Common myeloid progenitor, CD34-positive (primary cell): ENCODE measurements around the gene C2CD2.

ENCODE experiments used
- CTCF ChIA-PET: fragments of 350-600 bp; sonication (Branson Sonifier 250); formaldehyde crosslinking; loops from one replicate; lab custom pipeline; 2021; ENCODE audit warnings: antibody characterized with exemption; lab: Charles Lee
- POLR2A ChIA-PET: fragments of 350-600 bp; sonication (Branson Sonifier 250); formaldehyde crosslinking; loops from one replicate; lab custom pipeline; 2021; ENCODE audit warnings: antibody characterized with exemption; lab: Charles Lee
- DNase-seq, 3 donors: peaks; one replicate each; pipeline versions ENCODE4 v3.0.0 to v3.0.0-alpha.2; 2013
- H3K27ac ChIP-seq, 2 experiments: 1 replicate in 1 of 2; 2 replicates in 1 of 2; pipeline ENCODE4 v1.7.0; 2013; ENCODE audit warnings: inconsistent platforms in 2 of 2, low read length in 2 of 2, mild to moderate bottlenecking in 2 of 2, low read depth in 1 of 2, moderate library complexity in 1 of 2; ENCODE audit not compliant: severe bottlenecking in 2 of 2, insufficient read depth in 1 of 2, poor library complexity in 1 of 2
- H3K27me3 ChIP-seq, 5 experiments: replicated peaks in 2 of 5; 1 replicate in 3 of 5; 2 replicates in 2 of 5; pipeline versions ENCODE4 v1.6.1 to v1.7.0; 2013; ENCODE audit warnings: low read length in 4 of 5, mild to moderate bottlenecking in 2 of 5, moderate library complexity in 2 of 5, inconsistent platforms in 1 of 5; ENCODE audit not compliant: insufficient read depth in 5 of 5, control insufficient read depth in 4 of 5
- H3K36me3 ChIP-seq, 4 experiments: 1 replicate in 2 of 4; 2 replicates in 2 of 4; pipeline versions ENCODE4 v1.6.1 to v1.7.0; 2013; ENCODE audit warnings: low read length in 3 of 4, control low read depth in 1 of 4, mild to moderate bottlenecking in 1 of 4; ENCODE audit not compliant: control insufficient read depth in 4 of 4, insufficient read depth in 4 of 4
- H3K4me1 ChIP-seq, 4 experiments: 1 replicate in 3 of 4; 2 replicates in 1 of 4; pipeline versions ENCODE4 v1.6.1 to v1.7.1; 2013; ENCODE audit warnings: low read length in 3 of 4, mild to moderate bottlenecking in 3 of 4, control low read depth in 1 of 4, inconsistent platforms in 1 of 4, moderate library complexity in 1 of 4; ENCODE audit not compliant: control insufficient read depth in 4 of 4, insufficient read depth in 4 of 4; ENCODE audit errors: control extremely low read depth in 1 of 4
- H3K4me3 ChIP-seq, 7 experiments: 1 replicate in 4 of 7; 2 replicates in 3 of 7; pipeline versions ENCODE4 v1.5.1 to v1.7.0; 2013; ENCODE audit warnings: mild to moderate bottlenecking in 7 of 7, low read length in 6 of 7, moderate library complexity in 6 of 7, inconsistent platforms in 2 of 7, low read depth in 2 of 7, control low read depth in 1 of 7; ENCODE audit not compliant: insufficient read depth in 4 of 7, control insufficient read depth in 1 of 7; ENCODE audit errors: extremely low read depth in 1 of 7
- H3K9me3 ChIP-seq, 5 experiments: 1 replicate in 4 of 5; 2 replicates in 1 of 5; pipeline versions ENCODE4 v1.6.1 to v1.7.1; 2013; ENCODE audit warnings: low read length in 4 of 5, mild to moderate bottlenecking in 2 of 5, inconsistent platforms in 1 of 5, low read depth in 1 of 5, moderate library complexity in 1 of 5; ENCODE audit not compliant: control insufficient read depth in 4 of 5, insufficient read depth in 2 of 5; ENCODE audit errors: control extremely low read depth in 1 of 5
- WGBS: methylation state at CpG from one replicate; pipeline ENCODE4 v1.1.5; 2013; ENCODE audit not compliant: insufficient coverage; 5-methylcytosine and 5-hydroxymethylcytosine counted together

Gene C2CD2

GRCh38 chr21:41848533-41848932, 105.3 kb downstream of the C2CD2 start:
- H3K27ac ChIP-seq: no peak overlapping the region
- WGBS: 95% methylated on average over 3 of the region's 8 CpGs
- CTCF ChIA-PET: interaction anchor here (1.4 to 1.5 kb wide), 3 partner anchors 17 to 84 kb away, joined by 3 to 4 read pairs (median 3); no protein-coding TSS in a partner anchor

GRCh38 chr21:41847066-41847804, 106.6 kb downstream of the C2CD2 start:
- no peak overlapping the region for H3K4me3 ChIP-seq
- peaks cover 2 to 36% (median 31%) of the 10 kb centered on the region in 4 experiments for H3K36me3 ChIP-seq
- no peaks in the 10 kb centered on the region for H3K27me3 ChIP-seq
- WGBS: 95% methylated on average over 21 of the region's 21 CpGs
- peaks cover 0 to 3% (median 1%) of the 10 kb centered on the region in 4 experiments for H3K4me1 ChIP-seq
- H3K27ac ChIP-seq: no peak overlapping the region
- ChIA-PET CTCF (interaction anchor here (1.0 to 1.7 kb wide), 3 partner anchors 9 to 11 kb away, joined by 3 to 4 read pairs (median 4); no protein-coding TSS in a partner anchor), POLR2A (no interaction called here)
- H3K9me3 ChIP-seq: no peaks in the 10 kb centered on the region
- DNase-seq: no peak

More at GRCh38 chr21:41848533-41848932, 105.3 kb downstream of the C2CD2 start:
- DNase-seq: no peak
- no peaks in the 10 kb centered on the region for H3K9me3 ChIP-seq
- POLR2A ChIA-PET: interaction anchor here (0.6 kb wide), 1 partner anchor 223 kb away, joined by 3 read pairs; no protein-coding TSS in a partner anchor
- H3K27me3 ChIP-seq: no peaks in the 10 kb centered on the region
- no peak overlapping the region for H3K4me3 ChIP-seq
- H3K36me3 ChIP-seq: peaks cover 6 to 44% (median 36%) of the 10 kb centered on the region in 4 experiments
- H3K4me1 ChIP-seq: peaks cover 0 to 3% (median 1%) of the 10 kb centered on the region in 4 experiments

- WGBS: 98% methylated on average over 6 of the region's 7 CpGs
- POLR2A ChIA-PET: no interaction called here
- peaks cover 2 to 29% (median 26%) of the 10 kb centered on the region in 4 experiments for H3K36me3 ChIP-seq
- no peaks in the 10 kb centered on the region for H3K27me3 ChIP-seq
- DNase-seq: no peak
- peaks cover 0 to 5% (median 0%) of the 10 kb centered on the region in 5 experiments for H3K9me3 ChIP-seq
- peaks cover 0 to 3% (median 1%) of the 10 kb centered on the region in 4 experiments for H3K4me1 ChIP-seq
- no peak overlapping the region for H3K27ac ChIP-seq
- no peak overlapping the region for H3K4me3 ChIP-seq
- CTCF ChIA-PET: interaction anchor here (0.6 to 1.7 kb wide), 4 partner anchors 9 to 22 kb away, joined by 3 to 4 read pairs (median 4); no protein-coding TSS in a partner anchor
Measured at GRCh38 chr21:41846536-41846935, 107.3 kb downstream of the C2CD2 start.

GRCh38 chr21:41846033-41846317, 107.8 kb downstream of the C2CD2 start:
- Histone ChIP-seq H3K36me3 (peaks cover 2 to 25% (median 23%) of the 10 kb centered on the region in 4 experiments), H3K4me3 (no peak overlapping the region), H3K27me3 (no peaks in the 10 kb centered on the region), H3K9me3 (peaks cover 0 to 10% (median 0%) of the 10 kb centered on the region in 5 experiments), H3K4me1 (peaks cover 0 to 3% (median 1%) of the 10 kb centered on the region in 4 experiments), H3K27ac (no peak overlapping the region)
- 99% methylated on average over 5 of the region's 6 CpGs for WGBS
- CTCF ChIA-PET: interaction anchor here (1.2 to 1.7 kb wide), 2 partner anchors 10 kb away, joined by 4 read pairs; no protein-coding TSS in a partner anchor
- DNase-seq: no peak
- POLR2A ChIA-PET: no interaction called here

GRCh38 chr21:41845310-41846032, 108.3 kb downstream of the C2CD2 start:
- no peaks in the 10 kb centered on the region for H3K27me3 ChIP-seq
- no peak overlapping the region for H3K27ac ChIP-seq
- DNase-seq: no peak
- no peak overlapping the region for H3K4me3 ChIP-seq
- ChIA-PET POLR2A (no interaction called here), CTCF (interaction anchor here (1.7 kb wide), 1 partner anchor 9 kb away, joined by 4 read pairs; no protein-coding TSS in a partner anchor)
- H3K36me3 ChIP-seq: peaks cover 2 to 27% (median 22%) of the 10 kb centered on the region in 4 experiments
- peaks cover 0 to 15% (median 2%) of the 10 kb centered on the region in 5 experiments for H3K9me3 ChIP-seq
- 89% methylated on average over 16 of the region's 21 CpGs for WGBS
- H3K4me1 ChIP-seq: peaks cover 0 to 3% (median 1%) of the 10 kb centered on the region in 4 experiments

GRCh38 chr21:41843584-41843983, 110.2 kb downstream of the C2CD2 start:
- no peak for DNase-seq
- ChIA-PET POLR2A (interaction anchor here (1.0 kb wide), 1 partner anchor 10 kb away, joined by 8 read pairs; no protein-coding TSS in a partner anchor), CTCF (interaction anchor here (1.0 kb wide), 1 partner anchor 8 kb away, joined by 3 read pairs; no protein-coding TSS in a partner anchor)
- H3K27me3 ChIP-seq: no peaks in the 10 kb centered on the region
- H3K4me1 ChIP-seq: peaks cover 0 to 3% (median 1%) of the 10 kb centered on the region in 4 experiments
- peaks cover 0 to 16% (median 3%) of the 10 kb centered on the region in 5 experiments for H3K9me3 ChIP-seq
- H3K27ac ChIP-seq: no peak overlapping the region
- 88% methylated on average over 2 of the region's 2 CpGs for WGBS
- peaks cover 3 to 35% (median 23%) of the 10 kb centered on the region in 4 experiments for H3K36me3 ChIP-seq
- no peak overlapping the region for H3K4me3 ChIP-seq
